ENCODE results near the gene PTH1R.

- TF ChIP-seq, protein P1, sequence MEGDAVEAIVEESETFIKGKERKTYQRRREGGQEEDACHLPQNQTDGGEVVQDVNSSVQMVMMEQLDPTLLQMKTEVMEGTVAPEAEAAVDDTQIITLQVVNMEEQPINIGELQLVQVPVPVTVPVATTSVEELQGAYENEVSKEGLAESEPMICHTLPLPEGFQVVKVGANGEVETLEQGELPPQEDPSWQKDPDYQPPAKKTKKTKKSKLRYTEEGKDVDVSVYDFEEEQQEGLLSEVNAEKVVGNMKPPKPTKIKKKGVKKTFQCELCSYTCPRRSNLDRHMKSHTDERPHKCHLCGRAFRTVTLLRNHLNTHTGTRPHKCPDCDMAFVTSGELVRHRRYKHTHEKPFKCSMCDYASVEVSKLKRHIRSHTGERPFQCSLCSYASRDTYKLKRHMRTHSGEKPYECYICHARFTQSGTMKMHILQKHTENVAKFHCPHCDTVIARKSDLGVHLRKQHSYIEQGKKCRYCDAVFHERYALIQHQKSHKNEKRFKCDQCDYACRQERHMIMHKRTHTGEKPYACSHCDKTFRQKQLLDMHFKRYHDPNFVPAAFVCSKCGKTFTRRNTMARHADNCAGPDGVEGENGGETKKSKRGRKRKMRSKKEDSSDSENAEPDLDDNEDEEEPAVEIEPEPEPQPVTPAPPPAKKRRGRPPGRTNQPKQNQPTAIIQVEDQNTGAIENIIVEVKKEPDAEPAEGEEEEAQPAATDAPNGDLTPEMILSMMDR (IDR thresholded peaks at IDR 0.05): no peak
- TF ChIP-seq POLR2A (IDR thresholded peaks at IDR 0.05) (no peak), POLR2AphosphoS5 (IDR thresholded peaks at IDR 0.05) (no peak)
These were observed 21.0 kb downstream of the PTH1R start for GRCh38 chr3:46898321-46899150.

All from prostate gland (tissue), 2 donors.